ENCODE results near the gene FHIT.

The FHIT gene

DNA sequence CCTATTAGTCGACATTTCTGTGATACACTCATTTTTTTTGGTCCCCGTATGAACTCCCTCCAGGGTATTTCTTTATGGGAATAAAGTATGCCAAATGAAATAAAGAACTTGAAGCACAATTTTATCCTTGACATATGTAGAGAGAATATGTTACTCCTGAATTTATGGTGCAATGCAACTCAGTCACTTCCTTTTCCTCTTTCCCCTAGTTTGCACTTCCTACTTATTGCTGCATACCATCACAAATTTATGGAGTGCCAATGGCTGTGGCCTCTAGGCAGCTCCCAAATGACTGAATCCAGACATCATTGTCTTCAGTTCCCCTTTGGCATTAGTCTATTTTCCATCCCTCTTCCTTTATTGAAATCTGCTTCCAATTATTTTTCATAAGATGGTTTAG, 403.5 kb downstream of the FHIT start:
- Mint-ChIP-seq H3K4me1 (no peaks in the 10 kb centered on the region), H3K27ac (no peak overlapping the region), H3K9me3 (peaks cover 4% of the 10 kb centered on the region), H3K36me3 (ENCODE audit: low read depth) (no peaks in the 10 kb centered on the region), H3K4me3 (no peak overlapping the region), H3K27me3 (ENCODE audit: low read depth, poor library complexity) (no peaks in the 10 kb centered on the region)
- TF ChIP-seq, protein P1, sequence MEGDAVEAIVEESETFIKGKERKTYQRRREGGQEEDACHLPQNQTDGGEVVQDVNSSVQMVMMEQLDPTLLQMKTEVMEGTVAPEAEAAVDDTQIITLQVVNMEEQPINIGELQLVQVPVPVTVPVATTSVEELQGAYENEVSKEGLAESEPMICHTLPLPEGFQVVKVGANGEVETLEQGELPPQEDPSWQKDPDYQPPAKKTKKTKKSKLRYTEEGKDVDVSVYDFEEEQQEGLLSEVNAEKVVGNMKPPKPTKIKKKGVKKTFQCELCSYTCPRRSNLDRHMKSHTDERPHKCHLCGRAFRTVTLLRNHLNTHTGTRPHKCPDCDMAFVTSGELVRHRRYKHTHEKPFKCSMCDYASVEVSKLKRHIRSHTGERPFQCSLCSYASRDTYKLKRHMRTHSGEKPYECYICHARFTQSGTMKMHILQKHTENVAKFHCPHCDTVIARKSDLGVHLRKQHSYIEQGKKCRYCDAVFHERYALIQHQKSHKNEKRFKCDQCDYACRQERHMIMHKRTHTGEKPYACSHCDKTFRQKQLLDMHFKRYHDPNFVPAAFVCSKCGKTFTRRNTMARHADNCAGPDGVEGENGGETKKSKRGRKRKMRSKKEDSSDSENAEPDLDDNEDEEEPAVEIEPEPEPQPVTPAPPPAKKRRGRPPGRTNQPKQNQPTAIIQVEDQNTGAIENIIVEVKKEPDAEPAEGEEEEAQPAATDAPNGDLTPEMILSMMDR (IDR thresholded peaks at IDR 0.05): no peak
- no peak for DNase-seq

DNA sequence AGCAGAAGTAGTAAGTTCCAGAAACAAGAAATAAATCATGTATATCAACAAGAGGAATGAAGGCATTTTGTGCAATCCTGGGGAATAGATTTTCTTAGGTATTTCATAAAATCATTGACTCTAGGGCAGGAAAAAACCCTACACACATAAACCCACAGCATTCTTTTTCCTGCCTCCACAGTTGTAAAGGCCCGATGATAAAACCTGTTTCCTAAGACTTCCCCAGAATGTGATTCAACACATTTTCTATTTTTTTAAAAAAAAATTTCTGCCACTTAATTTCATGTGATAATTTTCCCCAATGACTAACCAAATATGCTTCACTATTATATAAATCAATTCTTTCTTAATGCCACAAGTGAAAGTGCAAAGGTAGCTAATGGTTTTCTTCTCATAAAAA, 407.0 kb downstream of the FHIT start:
- H3K27me3 Mint-ChIP-seq (ENCODE audit: low read depth, poor library complexity): no peaks in the 10 kb centered on the region
- TF ChIP-seq, protein P1 (IDR thresholded peaks at IDR 0.05): no peak
- no peak overlapping the region for H3K27ac Mint-ChIP-seq
- H3K9me3 Mint-ChIP-seq: no peaks in the 10 kb centered on the region
- DNase-seq: no peak
- peaks cover 6% of the 10 kb centered on the region for H3K4me1 Mint-ChIP-seq
- no peaks in the 10 kb centered on the region for H3K36me3 Mint-ChIP-seq (ENCODE audit: low read depth)
- no peak overlapping the region for H3K4me3 Mint-ChIP-seq

DNA sequence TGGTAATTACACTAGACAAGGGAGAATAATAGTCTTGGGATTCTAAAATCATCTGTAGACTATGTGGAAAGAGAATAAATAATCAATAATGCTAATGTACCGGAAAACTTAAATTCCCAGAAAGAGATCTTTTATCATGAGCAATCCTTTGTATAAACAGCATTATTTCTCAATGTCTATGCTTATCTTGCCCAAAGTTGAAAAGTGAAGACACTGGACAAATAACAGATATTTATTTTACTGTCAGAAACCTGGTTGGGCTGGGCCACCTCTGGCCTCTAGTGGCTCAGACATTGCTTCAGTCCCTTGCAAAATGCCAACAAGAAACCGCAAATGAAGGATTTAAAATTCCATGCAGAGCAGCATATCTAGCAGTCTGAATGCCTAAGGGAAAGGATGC, 409.9 kb downstream of the FHIT start:
- Mint-ChIP-seq H3K27ac (no peak overlapping the region), H3K36me3 (ENCODE audit: low read depth) (no peaks in the 10 kb centered on the region), H3K9me3 (no peaks in the 10 kb centered on the region), H3K4me3 (no peak overlapping the region), H3K27me3 (ENCODE audit: low read depth, poor library complexity) (no peaks in the 10 kb centered on the region), H3K4me1 (peaks cover 7% of the 10 kb centered on the region)
- DNase-seq: no peak
- TF ChIP-seq, protein P1 (IDR thresholded peaks at IDR 0.05): no peak

DNA sequence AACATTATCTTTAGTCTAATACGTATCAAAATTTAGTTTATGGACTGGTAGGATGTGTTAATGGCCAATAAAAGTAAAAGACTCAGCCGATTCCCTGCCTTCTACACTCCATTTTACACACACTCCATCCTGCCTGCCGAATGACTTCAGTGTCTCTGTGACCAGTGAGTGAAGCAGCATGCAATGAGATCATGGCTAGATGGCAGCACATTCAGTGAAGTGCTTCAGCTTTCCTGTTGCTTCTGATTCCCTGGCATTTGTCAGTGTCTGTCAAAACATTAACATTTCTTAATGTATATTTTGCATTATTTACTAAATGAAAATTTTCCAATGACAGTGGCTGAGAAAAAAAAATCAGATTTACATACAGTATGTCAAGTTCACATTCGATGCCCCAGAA, 412.0 kb downstream of the FHIT start:
- H3K9me3 Mint-ChIP-seq: no peaks in the 10 kb centered on the region
- peaks cover 3% of the 10 kb centered on the region for H3K27me3 Mint-ChIP-seq (ENCODE audit: low read depth, poor library complexity)
- no peak for DNase-seq
- H3K27ac Mint-ChIP-seq: no peak overlapping the region
- TF ChIP-seq, protein P1 (IDR thresholded peaks at IDR 0.05): no peak
- H3K36me3 Mint-ChIP-seq (ENCODE audit: low read depth): no peaks in the 10 kb centered on the region
- H3K4me3 Mint-ChIP-seq: no peak overlapping the region
- H3K4me1 Mint-ChIP-seq: peaks cover 7% of the 10 kb centered on the region

DNA sequence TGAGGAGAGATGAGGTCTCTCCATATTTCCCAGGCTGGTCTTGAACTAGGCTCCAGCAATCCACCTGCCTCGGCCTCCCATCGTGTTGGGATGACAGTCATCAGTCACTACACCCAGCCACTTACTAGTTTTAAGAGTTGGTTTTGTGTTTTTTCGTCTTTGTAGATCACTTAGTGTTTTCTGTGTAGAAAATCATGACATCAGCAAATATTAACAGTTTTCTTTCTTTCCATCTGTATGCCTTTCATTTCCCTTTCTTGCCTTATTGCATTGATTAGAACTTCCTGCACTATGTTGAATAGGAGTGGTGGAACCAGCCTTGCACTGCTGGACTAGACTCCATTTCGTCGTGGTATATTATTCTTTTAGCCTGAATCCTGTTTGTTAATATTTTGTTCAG, 415.5 kb downstream of the FHIT start:
- TF ChIP-seq, protein P1 (IDR thresholded peaks at IDR 0.05): no peak
- peaks cover 3% of the 10 kb centered on the region for H3K27me3 Mint-ChIP-seq (ENCODE audit: low read depth, poor library complexity)
- H3K36me3 Mint-ChIP-seq (ENCODE audit: low read depth): no peaks in the 10 kb centered on the region
- DNase-seq: no peak
- H3K4me3 Mint-ChIP-seq: no peak overlapping the region
- peaks cover 7% of the 10 kb centered on the region for H3K4me1 Mint-ChIP-seq
- no peaks in the 10 kb centered on the region for H3K9me3 Mint-ChIP-seq
- H3K27ac Mint-ChIP-seq: no peak overlapping the region

DNA sequence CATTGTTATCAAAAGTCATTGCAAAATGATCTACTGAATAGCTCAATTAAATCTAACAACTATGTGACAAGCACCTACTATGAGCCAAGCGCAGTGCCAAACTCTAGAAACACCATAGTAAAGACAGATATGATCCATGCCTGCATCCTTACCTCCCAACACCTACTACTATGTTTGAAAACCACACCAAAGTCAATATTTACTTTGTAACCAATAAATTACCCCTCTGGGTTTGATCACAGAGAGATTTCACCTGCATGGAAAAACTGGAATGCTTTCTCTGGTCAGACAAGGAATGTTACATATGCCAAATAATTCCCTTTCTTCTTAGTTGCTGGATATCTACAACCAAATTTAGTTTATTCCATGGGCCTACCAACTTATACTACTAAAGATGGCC, 422.2 kb downstream of the FHIT start:
- DNase-seq: no peak
- Mint-ChIP-seq H3K4me1 (no peaks in the 10 kb centered on the region), H3K9me3 (peaks cover 14% of the 10 kb centered on the region), H3K36me3 (ENCODE audit: low read depth) (peaks cover 10% of the 10 kb centered on the region), H3K4me3 (no peak overlapping the region), H3K27me3 (ENCODE audit: low read depth, poor library complexity) (no peaks in the 10 kb centered on the region), H3K27ac (no peak overlapping the region)
- TF ChIP-seq, protein P1 (IDR thresholded peaks at IDR 0.05): no peak
